Heart left ventricle (tissue), 13 donors: Measurements from ENCODE around the gene PLPPR1.

Experiments used
- POLR2A ChIP-seq, 2 donors: fragments of 450-650 bp; IDR thresholded peaks; one replicate each; pipeline ENCODE4 v1.6.1; 2017; ENCODE audit warnings: antibody characterized with exemption in 2 of 2, mild to moderate bottlenecking in 2 of 2, moderate library complexity in 2 of 2
- TF ChIP-seq, protein P1 (sequence below), 12 donors: fragments of 200-600 bp; sonication (generic) in 4 of 12; IDR thresholded peaks; one replicate each; pipeline versions ENCODE4 v1.5.0 to v1.8.0; 2018 to 2022; ENCODE audit warnings: antibody characterized with exemption in 12 of 12, mild to moderate bottlenecking in 5 of 12
- donor health status: ischemic (EF 13 %, LVEDD 7.1; RV severe dilation, severe dysfunction).
- donor health status: DM: no; HTN: yes; CAD: no.
- donor health status: DM: no; HTN: no; CAD: no.
- donor health status: ischemic (EF 25% LVEDD 6.9; RV normal size, moderate dysfunction).
- donor health status: ischemic (EF 25% LVEDD 5.7; RV mildly dilated, moderate dysfunction).
- donor health status: ischemic (EF 35%, LVEDD 5.7; RV mildly dilated, moderate dysfunction).
- donor health status: nonischemic (EF 11% LVEDD 7.7; RV severe dilation, severe dysfunction).
- donor health status: DM: yes; HTN: yes; CAD: no.
- donor health status: PGD.
- donor health status: ischemic (EF 29% LVEDD 5.4; RV normal size, mild dysfunction).
- donor health status: nonischemic (EF 23%, LVEDD 6.1; RV moderate dilation, normal function).

DNA sequence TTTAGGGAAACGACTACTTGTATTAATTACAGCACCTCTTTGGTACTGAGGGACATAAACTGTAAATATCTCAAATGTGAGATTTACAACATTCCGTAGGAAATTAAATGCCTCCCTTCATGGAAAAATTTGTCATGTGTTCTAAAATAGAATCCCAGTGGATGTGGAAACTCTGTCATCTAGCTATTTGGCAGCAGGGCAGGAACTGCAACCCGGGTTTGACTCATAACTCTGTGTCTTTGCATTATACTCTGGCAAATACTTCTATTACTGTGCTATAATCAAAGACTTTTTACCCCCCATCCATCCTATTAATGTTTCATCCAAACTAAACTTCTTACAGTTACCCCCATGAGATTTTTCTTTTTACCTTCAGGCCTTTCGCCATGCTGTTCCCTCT is 6.6 kb downstream of the PLPPR1 start:
- no peak for TF ChIP-seq POLR2A (IDR thresholded peaks at IDR 0.05)
- TF ChIP-seq, protein P1, sequence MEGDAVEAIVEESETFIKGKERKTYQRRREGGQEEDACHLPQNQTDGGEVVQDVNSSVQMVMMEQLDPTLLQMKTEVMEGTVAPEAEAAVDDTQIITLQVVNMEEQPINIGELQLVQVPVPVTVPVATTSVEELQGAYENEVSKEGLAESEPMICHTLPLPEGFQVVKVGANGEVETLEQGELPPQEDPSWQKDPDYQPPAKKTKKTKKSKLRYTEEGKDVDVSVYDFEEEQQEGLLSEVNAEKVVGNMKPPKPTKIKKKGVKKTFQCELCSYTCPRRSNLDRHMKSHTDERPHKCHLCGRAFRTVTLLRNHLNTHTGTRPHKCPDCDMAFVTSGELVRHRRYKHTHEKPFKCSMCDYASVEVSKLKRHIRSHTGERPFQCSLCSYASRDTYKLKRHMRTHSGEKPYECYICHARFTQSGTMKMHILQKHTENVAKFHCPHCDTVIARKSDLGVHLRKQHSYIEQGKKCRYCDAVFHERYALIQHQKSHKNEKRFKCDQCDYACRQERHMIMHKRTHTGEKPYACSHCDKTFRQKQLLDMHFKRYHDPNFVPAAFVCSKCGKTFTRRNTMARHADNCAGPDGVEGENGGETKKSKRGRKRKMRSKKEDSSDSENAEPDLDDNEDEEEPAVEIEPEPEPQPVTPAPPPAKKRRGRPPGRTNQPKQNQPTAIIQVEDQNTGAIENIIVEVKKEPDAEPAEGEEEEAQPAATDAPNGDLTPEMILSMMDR (IDR thresholded peaks at IDR 0.05), result no peak
